ENCODE measurements around the gene L3MBTL4. TPM values are rescaled to one million over a fixed set of nuclear protein-coding genes. Genes with fewer than 3 reads are reported as not detected.

L3MBTL4 gene
- total RNA-seq, 1 experiment from 2014 or later, result not detected

DNA sequence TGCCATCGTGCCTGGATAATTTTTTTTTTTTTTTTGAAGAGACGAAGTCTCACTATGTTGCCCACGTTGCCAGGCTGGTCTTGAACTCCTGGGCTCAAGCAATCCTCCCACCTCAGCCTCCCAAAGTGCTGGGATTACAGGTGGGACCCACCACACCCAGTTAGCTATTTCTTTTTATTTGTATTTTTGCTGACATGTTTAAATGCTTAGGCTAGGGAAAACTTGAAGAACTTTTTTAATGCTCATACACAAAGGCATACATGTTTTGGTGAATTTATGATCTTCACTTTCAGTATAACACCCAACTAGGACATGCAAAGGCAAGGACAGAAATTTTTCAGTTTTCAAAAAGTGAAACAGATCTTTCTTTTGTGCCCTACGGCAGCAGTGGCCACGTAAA lies 9.9 kb downstream of the L3MBTL4 start:
- no peak for DNase-seq
- intact Hi-C loops (cut with micrococcal nuclease; ENCODE audit: unreplicated experiment), result no loop called here
- Histone ChIP-seq H3K4me3 (no peak overlapping the region), H3K4me2 (no peak overlapping the region), H3K4me1 (replicated peaks; ENCODE audit: insufficient read depth) (no peaks in the 10 kb centered on the region), H4K20me1 (ENCODE audit: insufficient read depth) (no peaks in the 10 kb centered on the region), H3K79me2 (ENCODE audit: low read depth) (no peaks in the 10 kb centered on the region), H3K27ac (no peak overlapping the region), H3K36me3 (ENCODE audit: low read depth) (no peaks in the 10 kb centered on the region), H3K9me2 (ENCODE audit: insufficient read depth) (no peaks in the 10 kb centered on the region), H3F3A (ENCODE audit: insufficient read depth, low read depth) (no peaks in the 10 kb centered on the region), H3K9me3 (ENCODE audit: insufficient read depth, low read depth) (no peaks in the 10 kb centered on the region), H2AFZ (no peak overlapping the region), H3K27me3 (ENCODE audit: insufficient read depth, low read depth) (0 out of 2 replicates have a peak, but pooled peaks cover 5% of the 10 kb centered on the region)
- POLR2A ChIA-PET (ENCODE audit: unreplicated experiment), result no interaction called here
- BruUV-seq (replicated peaks), result no TSS peak
- CTCF ChIA-PET, result no interaction called here
- TF ChIP-seq EZH2 (IDR thresholded peaks at IDR 0.05; ENCODE audit: low read depth), result no peak
- TF ChIP-seq, protein P1, sequence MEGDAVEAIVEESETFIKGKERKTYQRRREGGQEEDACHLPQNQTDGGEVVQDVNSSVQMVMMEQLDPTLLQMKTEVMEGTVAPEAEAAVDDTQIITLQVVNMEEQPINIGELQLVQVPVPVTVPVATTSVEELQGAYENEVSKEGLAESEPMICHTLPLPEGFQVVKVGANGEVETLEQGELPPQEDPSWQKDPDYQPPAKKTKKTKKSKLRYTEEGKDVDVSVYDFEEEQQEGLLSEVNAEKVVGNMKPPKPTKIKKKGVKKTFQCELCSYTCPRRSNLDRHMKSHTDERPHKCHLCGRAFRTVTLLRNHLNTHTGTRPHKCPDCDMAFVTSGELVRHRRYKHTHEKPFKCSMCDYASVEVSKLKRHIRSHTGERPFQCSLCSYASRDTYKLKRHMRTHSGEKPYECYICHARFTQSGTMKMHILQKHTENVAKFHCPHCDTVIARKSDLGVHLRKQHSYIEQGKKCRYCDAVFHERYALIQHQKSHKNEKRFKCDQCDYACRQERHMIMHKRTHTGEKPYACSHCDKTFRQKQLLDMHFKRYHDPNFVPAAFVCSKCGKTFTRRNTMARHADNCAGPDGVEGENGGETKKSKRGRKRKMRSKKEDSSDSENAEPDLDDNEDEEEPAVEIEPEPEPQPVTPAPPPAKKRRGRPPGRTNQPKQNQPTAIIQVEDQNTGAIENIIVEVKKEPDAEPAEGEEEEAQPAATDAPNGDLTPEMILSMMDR (conservative IDR thresholded peaks at IDR 0.05), result no peak

GRCh38 chr18:6401687-6402086 lies 13.0 kb downstream of the L3MBTL4 start:
- TF ChIP-seq, protein P1 (conservative IDR thresholded peaks at IDR 0.05), result no peak
- no peak for TF ChIP-seq EZH2 (IDR thresholded peaks at IDR 0.05; ENCODE audit: low read depth)
- H3K9me2 ChIP-seq (ENCODE audit: insufficient read depth), result no peaks in the 10 kb centered on the region
- CTCF ChIA-PET, result no interaction called here
- H3K36me3 ChIP-seq (ENCODE audit: low read depth), result no peaks in the 10 kb centered on the region
- intact Hi-C loops (cut with micrococcal nuclease; ENCODE audit: unreplicated experiment), result no loop called here
- no peaks in the 10 kb centered on the region for H3F3A ChIP-seq (ENCODE audit: insufficient read depth, low read depth)
- BruUV-seq (replicated peaks), result no TSS peak
- no peaks in the 10 kb centered on the region for H3K9me3 ChIP-seq (ENCODE audit: insufficient read depth, low read depth)
- H3K79me2 ChIP-seq (ENCODE audit: low read depth), result no peaks in the 10 kb centered on the region
- DNase-seq, result no peak
- no peak overlapping the region for H3K4me3 ChIP-seq
- H3K4me2 ChIP-seq, result no peak overlapping the region
- no peak overlapping the region for H3K27ac ChIP-seq
- H2AFZ ChIP-seq, result no peak overlapping the region
- POLR2A ChIA-PET (ENCODE audit: unreplicated experiment), result no interaction called here
- peaks cover 5% of the 10 kb centered on the region; the same call in 1 of the 2 replicates for H3K27me3 ChIP-seq (ENCODE audit: insufficient read depth, low read depth)
- no peaks in the 10 kb centered on the region for H4K20me1 ChIP-seq (ENCODE audit: insufficient read depth)
- no peaks in the 10 kb centered on the region for H3K4me1 ChIP-seq (replicated peaks; ENCODE audit: insufficient read depth)

- H4K20me1 ChIP-seq (ENCODE audit: insufficient read depth), result no peaks in the 10 kb centered on the region
- H3F3A ChIP-seq (ENCODE audit: insufficient read depth, low read depth), result no peaks in the 10 kb centered on the region
- H3K4me1 ChIP-seq (replicated peaks; ENCODE audit: insufficient read depth), result no peaks in the 10 kb centered on the region
- H3K4me3 ChIP-seq, result no peak overlapping the region
- TF ChIP-seq, protein P1 (conservative IDR thresholded peaks at IDR 0.05), result no peak
- no peak for TF ChIP-seq EZH2 (IDR thresholded peaks at IDR 0.05; ENCODE audit: low read depth)
- no peaks in the 10 kb centered on the region for H3K36me3 ChIP-seq (ENCODE audit: low read depth)
- H3K9me3 ChIP-seq (ENCODE audit: insufficient read depth, low read depth), result no peaks in the 10 kb centered on the region
- no peaks in the 10 kb centered on the region for H3K79me2 ChIP-seq (ENCODE audit: low read depth)
- ChIA-PET CTCF (no interaction called here), POLR2A (ENCODE audit: unreplicated experiment) (no interaction called here)
- H3K9me2 ChIP-seq (ENCODE audit: insufficient read depth), result no peaks in the 10 kb centered on the region
- H3K27ac ChIP-seq, result no peak overlapping the region
- peaks cover 5% of the 10 kb centered on the region; the same call in 1 of the 2 replicates for H3K27me3 ChIP-seq (ENCODE audit: insufficient read depth, low read depth)
- intact Hi-C loops (cut with micrococcal nuclease; ENCODE audit: unreplicated experiment), result loop anchor here (10.0 kb wide), 1 partner anchor 525 kb away; no protein-coding TSS in a partner anchor
- H2AFZ ChIP-seq, result no peak overlapping the region
- no TSS peak for BruUV-seq (replicated peaks)
- DNase-seq, result no peak
- no peak overlapping the region for H3K4me2 ChIP-seq
Measured at GRCh38 chr18:6399776-6400175, 14.9 kb downstream of the L3MBTL4 start.
